Left ventricle myocardium inferior (tissue), 1 donor: Measurements from ENCODE around the gene FKBP8. TPM values are rescaled to one million over a fixed set of nuclear protein-coding genes. Genes with fewer than 3 reads are reported as not detected.

Experiments used
- DNase-seq: peaks from one replicate; pipeline ENCODE4 v3.0.0-alpha.2; 2020
- H3K27ac ChIP-seq: fragments of 200-600 bp; replicated peaks from 2 replicates; pipeline ENCODE4 v1.8.0; 2021
- H3K27me3 ChIP-seq: fragments of 200-600 bp; 2 replicates; pipeline ENCODE4 v1.8.0; 2021; ENCODE audit warnings: low read depth
- H3K36me3 ChIP-seq: fragments of 200-600 bp; 2 replicates; pipeline ENCODE4 v1.8.0; 2021
- H3K4me1 ChIP-seq: fragments of 200-600 bp; 2 replicates; pipeline ENCODE4 v1.8.0; 2021
- H3K4me3 ChIP-seq: fragments of 200-600 bp; 2 replicates; pipeline ENCODE4 v1.8.0; 2021; ENCODE audit warnings: mild to moderate bottlenecking, moderate library complexity
- H3K9me3 ChIP-seq: fragments of 200-600 bp; replicated peaks from 2 replicates; pipeline ENCODE4 v1.8.0; 2021
- intact Hi-C: fragments of 100-400 bp; cut with micrococcal nuclease; formaldehyde crosslinking; loops from one replicate; pipeline ENCODE4 v1.11.0; 2022
- total RNA-seq: library from RNA; stranded (reverse); fragmentation: NEBNext Ultra II Directional; extraction: Animal tissue kit (Norgen Biotek cat#: 25700); gene quantifications from one replicate; pipeline ENCODE4 v1.2.1, GENCODE V29; 2021
- TF ChIP-seq, protein P1 (sequence below): fragments of 200-600 bp; IDR thresholded peaks from 2 replicates; pipeline ENCODE4 v1.8.0; 2021; ENCODE audit warnings: antibody characterized with exemption, mild to moderate bottlenecking, borderline replicate concordance
- donor health status: DM: no; HTN: yes; CAD: no; lungs with severe emphysema.

FKBP8 gene
- total RNA-seq, 1 donor from 2014 or later = 153 TPM

DNA sequence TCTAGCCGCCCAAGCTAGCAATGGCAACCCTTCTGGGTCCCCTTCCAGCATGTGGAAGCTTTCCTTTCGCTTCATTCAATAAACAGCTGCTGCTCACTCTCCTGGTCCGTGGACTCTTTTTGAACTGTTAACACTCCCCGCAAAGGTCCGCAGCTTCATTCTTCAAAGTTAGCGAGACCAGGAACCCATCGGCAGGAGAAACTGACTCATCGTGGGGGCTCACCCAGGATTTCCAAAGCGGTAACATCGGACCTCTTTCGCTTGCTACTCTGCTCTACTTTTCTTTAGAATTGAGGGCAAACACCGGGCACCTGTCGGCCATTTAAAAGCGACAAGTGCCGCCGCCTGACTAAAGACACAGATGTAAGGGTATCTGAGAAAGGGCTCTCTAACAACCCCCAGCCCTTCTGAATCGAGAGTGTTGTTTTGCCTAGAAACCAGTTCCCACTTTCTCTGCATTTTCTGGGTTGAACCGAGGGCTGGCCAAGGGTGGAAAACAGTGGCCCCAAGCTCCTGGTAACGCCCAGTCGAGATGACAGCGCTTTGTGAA, 34.1 kb upstream of the FKBP8 start:
- Histone ChIP-seq H3K9me3 (no peaks in the 10 kb centered on the region), H3K27me3 (no peaks in the 10 kb centered on the region), H3K27ac (no peak overlapping the region), H3K36me3 (peaks cover 48% of the 10 kb centered on the region), H3K4me1 (peaks cover 12% of the 10 kb centered on the region), H3K4me3 (no peak overlapping the region)
- TF ChIP-seq, protein P1, sequence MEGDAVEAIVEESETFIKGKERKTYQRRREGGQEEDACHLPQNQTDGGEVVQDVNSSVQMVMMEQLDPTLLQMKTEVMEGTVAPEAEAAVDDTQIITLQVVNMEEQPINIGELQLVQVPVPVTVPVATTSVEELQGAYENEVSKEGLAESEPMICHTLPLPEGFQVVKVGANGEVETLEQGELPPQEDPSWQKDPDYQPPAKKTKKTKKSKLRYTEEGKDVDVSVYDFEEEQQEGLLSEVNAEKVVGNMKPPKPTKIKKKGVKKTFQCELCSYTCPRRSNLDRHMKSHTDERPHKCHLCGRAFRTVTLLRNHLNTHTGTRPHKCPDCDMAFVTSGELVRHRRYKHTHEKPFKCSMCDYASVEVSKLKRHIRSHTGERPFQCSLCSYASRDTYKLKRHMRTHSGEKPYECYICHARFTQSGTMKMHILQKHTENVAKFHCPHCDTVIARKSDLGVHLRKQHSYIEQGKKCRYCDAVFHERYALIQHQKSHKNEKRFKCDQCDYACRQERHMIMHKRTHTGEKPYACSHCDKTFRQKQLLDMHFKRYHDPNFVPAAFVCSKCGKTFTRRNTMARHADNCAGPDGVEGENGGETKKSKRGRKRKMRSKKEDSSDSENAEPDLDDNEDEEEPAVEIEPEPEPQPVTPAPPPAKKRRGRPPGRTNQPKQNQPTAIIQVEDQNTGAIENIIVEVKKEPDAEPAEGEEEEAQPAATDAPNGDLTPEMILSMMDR = no peak
- intact Hi-C loops = no loop called here
- DNase-seq = no peak

DNA sequence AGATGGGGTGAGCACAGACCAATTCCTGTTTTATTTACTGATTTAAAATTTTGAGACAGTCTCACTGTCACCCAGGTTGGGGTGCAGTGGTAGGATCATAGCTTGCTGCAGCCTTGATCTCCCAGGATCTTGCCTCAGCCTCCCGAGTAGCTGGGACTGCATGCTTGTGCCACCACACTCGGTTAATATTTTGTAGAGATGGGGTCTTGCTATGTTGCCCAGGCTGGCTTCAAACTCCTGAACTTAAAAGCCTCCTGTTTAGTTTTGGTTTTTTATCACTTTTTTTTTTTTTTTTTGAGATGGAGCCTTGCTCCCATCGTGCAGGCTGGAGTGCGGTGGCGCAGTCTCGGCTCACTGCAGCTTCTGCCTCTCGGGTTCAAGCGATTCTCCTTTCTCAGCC, 33.0 kb upstream of the FKBP8 start:
- intact Hi-C loops = no loop called here
- no peaks in the 10 kb centered on the region for H3K27me3 ChIP-seq
- no peaks in the 10 kb centered on the region for H3K9me3 ChIP-seq
- H3K27ac ChIP-seq = no peak overlapping the region
- TF ChIP-seq, protein P1 = no peak
- H3K36me3 ChIP-seq = peaks cover 48% of the 10 kb centered on the region
- DNase-seq = no peak
- H3K4me1 ChIP-seq = peaks cover 20% of the 10 kb centered on the region
- no peak overlapping the region for H3K4me3 ChIP-seq

DNA sequence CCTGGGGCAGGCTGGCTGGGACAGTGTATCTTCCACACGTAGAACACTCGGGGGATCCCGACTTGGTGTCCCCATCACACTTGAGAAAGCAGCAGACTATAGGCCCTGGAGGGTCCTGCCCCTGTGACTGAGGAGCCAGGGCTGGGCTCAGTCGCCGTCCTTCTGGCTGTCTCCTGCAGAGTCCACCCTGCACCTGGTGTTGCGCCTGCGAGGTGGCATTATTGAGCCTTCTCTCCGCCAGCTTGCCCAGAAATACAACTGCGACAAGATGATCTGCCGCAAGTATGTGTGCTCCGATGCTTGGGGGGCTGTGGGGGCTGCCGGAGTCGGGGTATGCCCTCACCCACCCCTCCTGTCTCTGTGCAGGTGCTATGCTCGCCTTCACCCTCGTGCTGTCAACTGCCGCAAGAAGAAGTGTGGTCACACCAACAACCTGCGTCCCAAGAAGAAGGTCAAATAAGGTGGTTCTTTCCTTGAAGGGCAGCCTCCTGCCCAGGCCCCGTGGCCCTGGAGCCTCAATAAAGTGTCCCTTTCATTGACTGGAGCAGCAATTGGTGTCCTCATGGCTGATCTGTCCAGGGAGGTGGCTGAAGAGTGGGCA, 31.4 kb upstream of the FKBP8 start:
- Histone ChIP-seq H3K4me3 (no peak overlapping the region), H3K4me1 (peaks cover 26% of the 10 kb centered on the region), H3K27ac (no peak overlapping the region), H3K36me3 (peaks cover 48% of the 10 kb centered on the region), H3K27me3 (no peaks in the 10 kb centered on the region), H3K9me3 (no peaks in the 10 kb centered on the region)
- DNase-seq = no peak
- TF ChIP-seq, protein P1 = no peak
- intact Hi-C loops = no loop called here

DNA sequence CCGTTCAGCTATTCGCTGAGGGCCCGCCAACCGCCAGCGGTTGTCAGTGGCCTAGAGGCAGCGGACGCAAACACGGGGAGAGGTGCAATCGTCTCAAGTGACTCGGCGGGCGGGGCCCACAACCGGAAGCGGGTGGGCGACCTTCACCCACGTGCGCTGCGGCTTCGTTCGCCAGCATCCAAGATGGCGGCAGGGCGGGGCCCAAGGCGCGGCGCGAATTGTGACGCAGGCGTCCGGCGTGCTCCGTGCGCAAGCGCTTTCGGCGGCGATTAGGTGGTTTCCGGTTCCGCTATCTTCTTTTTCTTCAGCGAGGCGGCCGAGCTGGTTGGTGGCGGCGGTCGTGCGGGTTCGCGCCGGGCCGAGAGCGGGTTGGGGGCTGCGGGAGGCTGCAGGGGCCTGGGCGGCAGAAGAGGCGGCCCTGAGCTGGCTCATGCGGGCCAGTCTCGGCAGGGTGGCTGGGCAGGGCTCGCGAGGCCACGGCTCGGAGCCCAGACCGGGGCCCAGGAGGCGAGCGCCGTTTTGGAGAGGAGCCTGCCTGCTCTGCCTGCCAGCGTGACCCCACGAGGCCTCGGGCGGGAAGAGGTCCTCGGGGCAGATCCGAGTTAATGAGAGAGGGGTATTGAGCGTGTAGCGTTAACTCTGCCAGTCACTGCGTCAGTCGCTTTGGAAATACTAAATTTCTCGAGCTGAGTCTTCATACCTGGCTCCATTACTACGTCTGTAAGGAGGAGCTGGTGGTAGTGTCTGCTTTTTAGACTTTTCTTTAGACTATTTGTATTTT, 28.4 kb upstream of the FKBP8 start, which contains the start of gene UBA52:
UBA52 (plus strand) TSS at position 294 of the 781 bp plus-strand sequence. CDS start 1,444 bp downstream, outside the sequence.
- intact Hi-C loops = no loop called here
- peaks cover 67% of the 10 kb centered on the region for H3K36me3 ChIP-seq
- TF ChIP-seq, protein P1 = no peak

DNA sequence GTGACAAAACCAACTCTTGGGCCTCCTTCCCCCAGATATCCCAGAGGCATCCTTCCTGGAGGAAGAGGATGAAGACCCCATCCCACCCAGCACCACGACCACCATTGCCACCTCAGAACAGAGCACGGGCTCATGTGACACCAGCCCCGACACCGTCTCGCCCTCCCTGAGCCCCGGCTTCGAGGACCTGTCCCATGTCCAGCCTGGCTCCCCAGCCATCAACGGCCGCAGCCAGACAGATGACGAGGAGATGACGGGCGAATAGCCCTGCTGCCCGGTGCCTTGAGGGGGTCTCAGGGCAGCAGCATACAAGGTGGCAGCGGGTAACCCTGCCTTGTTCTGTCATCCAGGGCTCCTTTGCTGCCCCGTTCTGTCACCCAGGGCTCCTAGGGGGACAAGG, 25.0 kb upstream of the FKBP8 start:
- H3K27ac ChIP-seq = no peak overlapping the region
- H3K36me3 ChIP-seq = peaks cover 67% of the 10 kb centered on the region
- H3K9me3 ChIP-seq = no peaks in the 10 kb centered on the region
- DNase-seq = no peak
- H3K27me3 ChIP-seq = no peaks in the 10 kb centered on the region
- H3K4me1 ChIP-seq = peaks cover 23% of the 10 kb centered on the region
- intact Hi-C loops = no loop called here
- TF ChIP-seq, protein P1 = no peak
- H3K4me3 ChIP-seq = no peak overlapping the region

More for the DNA sequence above, 28.4 kb upstream of the FKBP8 start, which contains the start of gene UBA52:
- Histone ChIP-seq H3K4me1 (peaks cover 26% of the 10 kb centered on the region), H3K9me3 (no peaks in the 10 kb centered on the region), H3K4me3 (peak within 1 kb of the TSS; percentile 89), H3K27ac (peak within 1 kb of the TSS; percentile 95), H3K27me3 (no peaks in the 10 kb centered on the region)
- DNase-seq = peak; percentile 98
